Tongue (tissue), 2 donors: ENCODE data around the gene PARP1. TPM values are rescaled to one million over a fixed set of nuclear protein-coding genes. Genes with fewer than 3 reads are reported as not detected.
"Not testable (repeated sequence)": the region's sequence is repeated elsewhere in the genome, so short reads cannot be mapped to it uniquely, and the experiment has no call there.

Experiments used
- DNase-seq: peaks from one replicate; pipeline ENCODE4 v3.0.0-alpha.2; 2015
- total RNA-seq: library from RNA; depleted of rRNA; stranded (reverse); fragments of >200 nt; gene quantifications from one replicate; pipeline ENCODE4 v1.2.3, GENCODE V29; 2014

Gene PARP1
- total RNA-seq, 1 donor from 2014 or later, result 150 TPM

GRCh38 chr1:226349801-226350518, 57.9 kb downstream of the PARP1 start:
- DNase-seq, result peak; percentile 48

- DNase-seq, result no peak
These were observed 58.8 kb downstream of the PARP1 start for GRCh38 chr1:226349081-226349480.

GRCh38 chr1:226344441-226345259, 63.2 kb downstream of the PARP1 start:
- DNase-seq, result no peak

- no peak for DNase-seq
These were observed 65.2 kb downstream of the PARP1 start for GRCh38 chr1:226342656-226343055.

- DNase-seq, result not testable (repeated sequence)
These were observed 67.8 kb downstream of the PARP1 start for GRCh38 chr1:226340111-226340510.

- DNase-seq, result no peak
These were observed 70.5 kb downstream of the PARP1 start for GRCh38 chr1:226337276-226337875.

- no peak for DNase-seq
These were observed 72.2 kb downstream of the PARP1 start for GRCh38 chr1:226335661-226336060.

- DNase-seq, result no peak
These were observed 74.9 kb downstream of the PARP1 start for GRCh38 chr1:226332947-226333346.

GRCh38 chr1:226329237-226329636, 78.7 kb downstream of the PARP1 start:
- no peak for DNase-seq

- no peak for DNase-seq
These were observed 80.1 kb downstream of the PARP1 start for GRCh38 chr1:226327761-226328162.

- DNase-seq, result no peak
These were observed 82.7 kb downstream of the PARP1 start for GRCh38 chr1:226325178-226325577.

GRCh38 chr1:226324479-226324878, 83.4 kb downstream of the PARP1 start:
- no peak for DNase-seq

- no peak for DNase-seq
These were observed 84.9 kb downstream of the PARP1 start for GRCh38 chr1:226322986-226323385.

- DNase-seq, result no peak
These were observed 87.0 kb downstream of the PARP1 start for GRCh38 chr1:226320930-226321329.

GRCh38 chr1:226318471-226318870, 89.4 kb downstream of the PARP1 start:
- no peak for DNase-seq

- DNase-seq, result no peak
These were observed 93.8 kb downstream of the PARP1 start for GRCh38 chr1:226314055-226314454.

- DNase-seq, result no peak
These were observed 95.8 kb downstream of the PARP1 start for GRCh38 chr1:226312065-226312464.

GRCh38 chr1:226311376-226311775, 96.5 kb downstream of the PARP1 start:
- DNase-seq, result no peak

Other genes with a start within 250 kb of the PARP1 start
- 69.0 TPM for gene ACBD3, start 221.4 kb downstream of the PARP1 start, total RNA-seq
- not detected for gene MIXL1, start 184.4 kb downstream of the PARP1 start, total RNA-seq
- gene LIN9, start 98.9 kb downstream of the PARP1 start, total RNA-seq, result 9.1 TPM
- 7.4 TPM for gene STUM, start 140.7 kb upstream of the PARP1 start, total RNA-seq